GM18507 (cell line): Measurements from ENCODE around the gene DIS3L2.

Experiments used
- DNase-seq: peaks from one replicate; pipeline ENCODE4 v3.0.0; 2011; ENCODE audit warnings: low read depth; ENCODE audit not compliant: insufficient read length; ENCODE audit errors: extremely low spot score
- FAIRE-seq: peaks from 2 replicates; lab custom pipeline; 2011; peaks lifted over from hg19 to GRCh38; lab: Jason Lieb, UNC

Gene DIS3L2, protein sequence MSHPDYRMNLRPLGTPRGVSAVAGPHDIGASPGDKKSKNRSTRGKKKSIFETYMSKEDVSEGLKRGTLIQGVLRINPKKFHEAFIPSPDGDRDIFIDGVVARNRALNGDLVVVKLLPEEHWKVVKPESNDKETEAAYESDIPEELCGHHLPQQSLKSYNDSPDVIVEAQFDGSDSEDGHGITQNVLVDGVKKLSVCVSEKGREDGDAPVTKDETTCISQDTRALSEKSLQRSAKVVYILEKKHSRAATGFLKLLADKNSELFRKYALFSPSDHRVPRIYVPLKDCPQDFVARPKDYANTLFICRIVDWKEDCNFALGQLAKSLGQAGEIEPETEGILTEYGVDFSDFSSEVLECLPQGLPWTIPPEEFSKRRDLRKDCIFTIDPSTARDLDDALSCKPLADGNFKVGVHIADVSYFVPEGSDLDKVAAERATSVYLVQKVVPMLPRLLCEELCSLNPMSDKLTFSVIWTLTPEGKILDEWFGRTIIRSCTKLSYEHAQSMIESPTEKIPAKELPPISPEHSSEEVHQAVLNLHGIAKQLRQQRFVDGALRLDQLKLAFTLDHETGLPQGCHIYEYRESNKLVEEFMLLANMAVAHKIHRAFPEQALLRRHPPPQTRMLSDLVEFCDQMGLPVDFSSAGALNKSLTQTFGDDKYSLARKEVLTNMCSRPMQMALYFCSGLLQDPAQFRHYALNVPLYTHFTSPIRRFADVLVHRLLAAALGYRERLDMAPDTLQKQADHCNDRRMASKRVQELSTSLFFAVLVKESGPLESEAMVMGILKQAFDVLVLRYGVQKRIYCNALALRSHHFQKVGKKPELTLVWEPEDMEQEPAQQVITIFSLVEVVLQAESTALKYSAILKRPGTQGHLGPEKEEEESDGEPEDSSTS

DNA sequence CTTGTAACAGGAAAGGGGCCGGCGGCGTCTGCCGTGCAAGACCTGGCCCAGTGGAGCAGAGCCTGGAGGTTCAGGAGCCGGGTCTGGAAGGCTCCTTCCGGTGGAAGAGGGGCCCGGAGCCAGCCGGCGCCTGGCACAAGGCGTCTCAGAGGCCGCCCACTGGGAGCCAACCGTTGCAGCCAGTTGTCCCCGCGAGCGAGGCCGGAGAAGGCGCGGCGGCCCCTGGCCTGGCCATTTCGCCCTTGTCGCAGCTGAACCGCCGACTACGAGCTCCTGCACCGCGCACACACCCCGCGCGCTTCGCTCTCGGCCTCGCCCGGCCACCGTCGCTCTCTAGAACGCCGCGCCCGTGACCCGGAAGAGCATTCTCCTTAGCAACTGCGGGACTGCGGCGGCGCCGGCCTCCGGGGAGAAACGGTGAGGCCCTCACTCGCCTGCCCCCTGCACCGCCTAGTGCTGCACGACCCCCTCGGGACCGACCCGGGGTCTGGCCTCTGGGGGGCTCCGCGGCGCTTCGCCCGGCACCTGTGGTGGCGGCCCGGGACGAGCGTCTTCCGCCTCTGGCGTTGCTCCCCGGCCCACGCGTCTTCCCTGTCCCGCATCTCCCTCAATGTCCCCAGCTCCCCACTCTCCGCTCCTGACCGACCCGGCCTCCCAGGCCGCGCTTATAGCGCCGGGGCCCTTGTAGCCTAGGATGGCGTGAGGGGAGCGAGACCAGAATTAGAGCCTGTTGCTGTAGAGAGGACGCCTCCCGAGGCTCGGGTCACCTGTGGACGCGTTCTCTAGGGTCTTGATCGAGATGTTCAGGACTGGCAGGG lies at the start of gene DIS3L2:
DIS3L2 (plus strand) TSS at position 365 of the 818 bp plus-strand sequence. CDS start 53,215 bp downstream, outside the sequence.
- peak; percentile 84 for FAIRE-seq
- DNase-seq: peak; percentile 81

DNA sequence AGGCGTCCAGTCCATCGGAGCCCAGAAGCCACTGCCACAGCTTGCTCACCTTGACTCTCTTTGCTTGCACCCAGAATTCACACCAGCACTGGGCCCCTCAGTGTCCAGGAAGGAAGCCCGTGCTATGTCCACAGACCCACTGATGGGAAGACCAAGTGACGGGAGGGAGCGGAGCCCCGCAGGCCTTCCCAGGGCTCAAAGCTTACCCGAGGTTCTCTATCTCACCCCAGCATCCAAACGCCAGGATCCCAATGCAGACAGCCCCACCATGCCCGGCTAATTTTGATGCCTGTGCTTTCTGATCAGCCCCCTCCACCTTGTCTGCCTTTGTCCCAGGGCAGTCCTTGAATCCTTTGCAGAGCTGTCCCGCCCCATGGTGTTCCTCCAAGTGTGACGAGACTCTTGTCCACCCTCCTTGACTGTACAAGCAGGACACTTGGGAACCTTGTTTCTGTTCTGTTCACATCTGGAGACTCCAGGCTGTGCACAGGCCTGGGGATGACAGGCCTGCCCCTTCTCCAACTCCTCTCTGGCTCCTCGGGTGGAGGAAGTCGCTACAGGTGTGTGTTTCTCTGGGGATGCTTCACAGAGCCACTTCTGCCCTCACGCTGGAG lies 47.3 kb upstream of the DIS3L2 start:
- DNase-seq: no peak
- no peak for FAIRE-seq

DNA sequence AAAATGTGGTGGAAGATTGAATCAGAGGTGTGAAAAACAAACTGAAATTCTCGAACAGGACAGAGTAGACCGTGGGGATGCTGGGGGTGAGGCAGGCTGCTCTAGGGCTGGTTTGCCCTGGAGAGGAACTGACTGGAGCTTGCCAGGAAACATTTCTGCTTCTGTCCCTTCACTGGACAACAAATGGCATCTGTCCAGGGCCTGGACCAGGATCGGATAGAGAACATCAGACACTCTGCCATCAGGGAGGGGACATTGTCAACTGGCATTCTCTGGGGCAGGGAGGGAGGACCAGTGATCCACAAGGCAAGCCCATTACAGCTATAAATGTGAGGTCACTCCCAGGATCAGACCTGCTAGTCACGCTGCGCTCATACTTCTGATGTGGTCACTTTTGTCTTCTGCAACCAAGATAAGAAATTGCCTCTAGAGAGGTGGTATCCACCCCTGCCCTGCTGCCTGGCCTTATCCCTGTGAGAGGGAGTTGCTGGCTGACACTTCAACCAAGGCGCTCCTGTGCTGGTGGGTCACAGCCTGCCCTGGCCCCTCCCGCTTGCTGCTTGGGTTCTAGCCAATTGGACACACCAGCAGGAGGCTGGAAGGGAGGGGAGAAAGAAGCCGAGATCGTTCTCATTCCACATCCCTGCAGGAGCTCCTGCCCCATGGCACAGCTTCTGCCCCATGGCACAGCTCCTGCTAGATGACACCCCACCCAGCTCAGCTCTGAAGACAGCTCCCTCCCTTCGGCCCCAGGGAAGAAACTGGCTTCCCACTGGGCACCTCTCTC lies 44.0 kb upstream of the DIS3L2 start:
- DNase-seq (no peak), FAIRE-seq (no peak)

DNA sequence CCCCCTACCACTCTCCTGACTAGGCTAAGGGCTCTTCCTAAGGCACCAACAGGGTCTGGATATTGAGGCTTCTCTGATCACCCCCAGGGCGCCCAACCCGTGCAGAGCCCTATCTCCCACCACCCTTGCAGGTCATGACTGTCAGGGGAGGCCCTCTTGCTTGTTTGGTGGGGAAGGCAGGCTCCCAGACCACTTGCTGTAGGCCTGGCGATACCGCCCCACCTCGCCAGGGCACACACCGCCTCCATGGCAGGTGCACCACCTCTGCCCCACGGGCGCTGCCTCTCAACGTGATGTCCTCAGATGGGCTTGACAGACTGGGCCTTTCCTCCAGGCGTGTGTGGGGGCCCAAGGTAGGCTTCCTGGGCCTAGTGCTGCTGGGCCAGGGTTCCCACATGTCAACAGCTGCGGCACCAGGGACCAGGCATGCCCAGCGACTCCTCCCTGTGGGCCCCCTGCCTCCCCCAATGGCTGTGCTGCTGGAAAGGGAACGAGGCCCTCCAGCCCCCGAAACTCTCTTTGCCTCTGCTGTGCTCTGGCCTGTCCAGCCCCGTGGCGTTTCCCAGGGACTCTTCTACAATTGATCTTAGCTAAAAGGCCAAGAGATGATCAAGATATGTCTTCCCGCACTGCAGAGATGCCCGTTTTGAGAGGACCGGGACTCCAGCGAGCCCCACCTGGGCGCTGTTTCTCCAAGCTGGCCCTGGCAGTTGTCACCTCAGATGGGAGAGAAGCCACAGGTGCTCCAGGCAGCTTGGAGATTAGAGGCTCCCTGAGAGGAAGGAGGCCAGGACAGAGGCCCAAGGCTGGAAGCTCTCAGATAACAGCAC lies 42.8 kb upstream of the DIS3L2 start:
- no peak for FAIRE-seq

DNA sequence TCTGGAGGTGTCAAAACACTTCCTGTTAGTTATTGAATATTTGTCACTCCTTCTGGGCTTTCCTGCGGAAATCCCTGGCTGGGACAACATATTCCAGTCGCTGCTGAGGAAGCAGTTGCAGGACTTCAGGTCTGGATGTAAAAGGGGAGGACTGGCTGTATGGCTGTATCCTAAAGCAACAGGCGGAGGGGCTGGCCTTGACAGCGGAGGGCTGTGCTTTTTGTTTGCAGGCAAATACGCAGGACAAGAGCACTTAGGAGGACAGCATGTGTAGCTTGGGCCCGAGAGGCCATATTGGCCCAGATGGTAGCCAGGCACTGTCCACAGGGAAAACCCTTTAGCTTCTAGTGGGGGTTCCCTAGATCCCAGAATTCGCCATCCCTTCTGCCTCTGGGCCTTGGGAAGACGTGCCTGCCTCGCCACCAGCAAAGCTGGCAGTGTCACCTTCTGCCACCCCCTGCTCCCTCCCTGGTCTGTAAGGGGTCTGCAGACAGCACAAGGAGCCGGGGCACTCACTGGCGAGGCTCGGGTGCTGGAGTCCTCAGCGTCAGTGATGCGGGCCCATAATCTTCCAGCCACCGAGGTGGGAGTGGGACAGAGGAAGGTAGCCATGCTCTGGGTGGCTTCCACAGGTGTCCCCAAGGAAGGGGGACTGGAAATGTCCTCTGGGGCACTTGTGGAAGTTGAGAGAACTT lies 42.0 kb upstream of the DIS3L2 start:
- FAIRE-seq (no peak), DNase-seq (no peak)

More for the DNA sequence above, 42.8 kb upstream of the DIS3L2 start:
- no peak for DNase-seq

DNA sequence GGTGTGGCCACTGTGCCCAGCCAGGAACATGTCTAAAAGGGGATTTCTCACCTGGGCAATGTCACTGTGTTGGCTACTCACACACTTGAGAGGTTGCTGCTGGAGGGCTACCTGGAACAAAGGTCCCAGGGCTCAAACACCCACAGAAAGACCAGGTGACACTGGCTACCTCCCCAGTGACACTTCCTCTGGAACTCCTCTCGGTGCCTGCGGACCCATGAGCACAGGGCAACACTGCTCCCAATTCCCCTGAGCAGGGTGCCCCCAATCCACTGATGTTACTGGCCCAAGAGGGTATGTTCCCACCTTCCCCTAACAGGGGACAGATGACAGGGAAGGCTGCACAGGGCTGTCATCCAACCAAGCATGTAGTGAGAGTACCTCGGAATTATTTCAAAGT lies 41.1 kb upstream of the DIS3L2 start:
- FAIRE-seq (no peak), DNase-seq (no peak)

DNA sequence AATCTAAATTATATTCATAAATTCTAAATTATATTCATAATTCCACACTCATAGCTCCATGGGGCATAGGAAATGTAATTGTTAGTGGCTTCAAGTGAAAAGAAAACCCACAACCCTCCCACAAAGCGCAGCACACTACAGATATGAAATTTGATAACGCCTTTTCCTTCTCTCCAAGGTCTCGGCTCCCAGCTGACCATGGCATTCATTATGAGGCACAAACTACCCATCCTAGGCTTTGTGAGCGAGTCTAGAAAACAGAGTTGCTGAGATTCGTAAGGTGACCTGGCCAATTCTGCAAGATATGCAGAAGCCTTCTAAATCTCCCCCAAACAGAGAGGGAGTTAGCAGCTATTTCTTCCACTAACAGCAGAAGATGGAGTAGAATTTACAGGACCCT lies 40.7 kb upstream of the DIS3L2 start:
- DNase-seq (no peak), FAIRE-seq (no peak)

DNA sequence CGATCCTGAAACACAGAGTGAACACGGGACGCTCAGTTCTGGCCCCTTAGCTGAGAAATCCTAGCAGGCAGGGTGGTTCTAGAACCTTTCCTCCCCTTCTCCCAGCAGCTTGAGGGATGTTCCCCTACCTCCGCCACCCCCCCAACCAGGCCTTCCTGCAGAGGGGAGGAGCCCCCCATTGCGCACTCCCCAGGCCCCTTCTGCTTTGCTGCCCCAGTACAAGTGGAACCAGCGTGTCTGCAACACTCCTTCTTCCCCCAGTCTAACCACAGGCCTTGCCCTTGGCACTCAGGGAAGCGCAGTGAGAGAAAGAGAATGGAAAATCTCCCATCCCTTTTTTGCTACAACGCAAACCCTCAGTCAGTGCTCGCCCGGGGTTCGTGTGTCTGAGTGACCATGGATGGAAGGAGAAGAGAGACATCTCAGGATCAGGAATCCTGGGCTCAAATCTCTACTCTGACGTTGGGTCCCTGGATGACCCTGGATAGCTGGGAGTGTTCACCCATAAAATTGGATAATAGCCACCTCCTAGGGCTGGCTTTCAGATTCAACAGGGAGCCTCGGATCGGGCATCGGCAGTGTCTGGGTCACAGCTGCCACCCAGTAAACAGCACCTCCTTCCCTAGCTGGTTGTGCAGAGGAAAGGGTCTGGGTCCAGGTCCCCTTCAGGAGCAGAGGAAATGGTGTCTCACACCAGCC lies 39.1 kb upstream of the DIS3L2 start:
- no peak for DNase-seq
- no peak for FAIRE-seq

DNA sequence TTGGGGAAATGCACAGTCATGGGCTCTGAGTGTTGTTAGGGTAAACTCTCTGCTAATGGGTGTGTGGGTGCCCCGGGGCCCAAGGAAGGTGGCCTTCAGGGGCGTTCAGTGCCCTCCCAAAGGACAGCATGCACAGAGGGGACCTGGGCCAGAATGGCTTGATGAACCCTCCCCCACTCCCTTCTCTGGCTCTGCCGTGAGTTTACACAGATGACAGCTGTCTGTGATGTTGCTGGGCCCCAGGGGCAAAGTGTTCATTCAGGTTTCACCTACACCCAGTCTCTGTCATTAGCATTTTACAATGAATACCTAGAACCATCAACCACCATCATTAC lies 38.5 kb upstream of the DIS3L2 start:
- DNase-seq (no peak), FAIRE-seq (no peak)

DNA sequence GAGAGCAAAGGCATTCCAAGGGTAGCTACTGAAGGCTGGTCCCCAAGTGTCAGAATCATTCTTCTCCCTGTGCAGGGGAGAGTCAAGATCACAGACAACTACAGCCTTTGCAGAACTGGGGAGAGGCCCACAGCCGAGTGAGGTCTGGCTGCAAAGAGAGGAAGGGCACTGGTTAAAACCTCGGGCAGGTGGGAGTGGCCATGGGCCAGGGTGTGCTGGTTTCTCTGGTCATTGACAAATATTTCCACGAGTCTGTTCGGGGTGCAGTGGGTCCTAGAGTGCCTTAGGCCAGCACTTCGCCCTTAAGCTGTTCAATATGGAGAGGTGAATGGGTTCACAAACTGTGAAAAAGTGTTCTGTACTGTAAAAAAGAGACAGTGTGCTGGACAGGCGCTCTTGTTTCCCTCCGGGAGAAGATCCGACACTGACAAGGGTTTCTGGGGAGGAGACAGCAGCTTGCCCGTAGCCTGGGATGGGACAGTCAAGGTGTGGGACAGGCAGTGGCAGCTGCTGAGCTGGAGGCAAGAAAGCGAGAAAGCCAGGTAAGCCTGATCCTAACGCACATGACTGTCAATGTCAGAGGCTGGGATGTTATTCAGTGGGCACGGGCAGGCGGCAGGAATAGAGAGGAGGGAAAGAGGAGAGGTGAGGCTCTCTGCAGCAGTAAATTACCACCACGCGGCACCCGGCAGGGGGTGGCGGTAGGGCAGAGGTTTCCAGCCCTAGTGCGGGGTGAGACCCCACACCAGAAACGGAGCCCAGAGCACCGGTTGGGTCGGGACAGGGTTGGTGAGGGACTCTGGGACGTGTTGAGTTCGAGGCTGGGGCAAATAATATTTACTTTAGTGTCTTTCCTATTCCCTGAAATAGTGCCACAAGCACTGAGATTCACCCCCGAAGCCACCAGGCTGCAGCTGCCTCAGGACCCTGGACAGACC lies 37.3 kb upstream of the DIS3L2 start:
- FAIRE-seq (no peak), DNase-seq (no peak)

DNA sequence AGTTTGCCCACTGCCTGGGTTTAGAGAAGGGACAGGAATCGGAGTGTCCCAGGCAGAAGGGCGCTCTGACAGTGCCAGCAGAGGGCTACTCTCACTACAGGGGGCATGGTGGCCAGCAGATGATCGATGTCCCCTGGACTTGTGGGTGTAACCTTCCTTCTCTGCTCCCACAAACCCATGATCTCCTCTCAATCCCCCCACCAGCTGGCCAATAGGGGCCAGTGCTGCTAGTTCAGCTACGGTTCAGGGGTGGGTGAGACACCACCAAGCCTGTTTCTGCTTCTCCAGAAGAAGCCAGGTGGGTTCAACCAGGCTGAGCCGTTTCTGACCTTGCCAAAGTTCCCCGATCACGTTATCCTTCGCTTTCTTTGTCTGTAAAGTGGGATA lies 36.6 kb upstream of the DIS3L2 start:
- FAIRE-seq: no peak
- no peak for DNase-seq

DNA sequence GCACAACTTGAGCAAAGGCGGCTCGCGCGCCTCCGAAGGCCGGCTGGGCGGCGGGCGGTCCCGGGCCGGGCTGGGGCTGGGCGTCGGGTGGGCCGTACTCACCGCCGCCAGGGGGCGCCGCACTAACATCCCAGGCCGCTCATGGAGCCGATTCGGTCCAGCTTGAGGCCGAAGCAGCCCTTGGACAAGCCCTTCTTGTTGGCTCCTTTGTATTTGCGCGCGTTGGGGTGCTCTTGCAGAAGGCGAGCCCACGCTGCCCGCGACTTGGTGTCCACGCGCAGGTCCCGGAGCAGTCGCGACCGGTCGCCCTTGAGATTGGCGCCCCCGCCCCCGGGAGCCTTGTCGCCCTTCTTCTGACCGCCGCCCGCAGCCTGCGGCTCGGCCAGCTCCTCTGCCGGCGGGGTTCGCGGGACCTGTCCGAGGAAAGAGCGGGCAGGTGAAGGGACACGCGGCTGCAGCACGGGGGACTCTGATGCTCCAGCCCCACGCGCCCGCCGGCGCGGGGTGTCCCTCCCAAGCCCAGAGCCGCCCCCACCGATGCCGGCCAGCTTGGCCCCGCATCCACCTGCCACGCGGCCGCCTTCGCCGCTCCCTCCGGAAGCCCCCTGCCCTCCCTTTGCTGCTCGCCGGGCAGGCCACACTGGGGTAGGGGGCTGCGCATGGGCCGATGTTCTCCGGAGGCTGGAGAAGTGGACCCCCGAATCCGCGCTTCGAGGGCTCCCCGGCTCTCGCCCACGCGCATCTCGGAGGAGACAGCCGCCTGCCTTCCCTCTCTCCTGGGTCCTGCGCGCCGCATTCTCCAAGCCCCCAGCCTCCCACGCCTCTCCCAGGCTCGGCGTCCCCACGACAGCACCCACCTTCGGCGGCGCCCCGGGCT lies 36.0 kb upstream of the DIS3L2 start:
- FAIRE-seq (peak; percentile 67), DNase-seq (peak; percentile 78)

DNA sequence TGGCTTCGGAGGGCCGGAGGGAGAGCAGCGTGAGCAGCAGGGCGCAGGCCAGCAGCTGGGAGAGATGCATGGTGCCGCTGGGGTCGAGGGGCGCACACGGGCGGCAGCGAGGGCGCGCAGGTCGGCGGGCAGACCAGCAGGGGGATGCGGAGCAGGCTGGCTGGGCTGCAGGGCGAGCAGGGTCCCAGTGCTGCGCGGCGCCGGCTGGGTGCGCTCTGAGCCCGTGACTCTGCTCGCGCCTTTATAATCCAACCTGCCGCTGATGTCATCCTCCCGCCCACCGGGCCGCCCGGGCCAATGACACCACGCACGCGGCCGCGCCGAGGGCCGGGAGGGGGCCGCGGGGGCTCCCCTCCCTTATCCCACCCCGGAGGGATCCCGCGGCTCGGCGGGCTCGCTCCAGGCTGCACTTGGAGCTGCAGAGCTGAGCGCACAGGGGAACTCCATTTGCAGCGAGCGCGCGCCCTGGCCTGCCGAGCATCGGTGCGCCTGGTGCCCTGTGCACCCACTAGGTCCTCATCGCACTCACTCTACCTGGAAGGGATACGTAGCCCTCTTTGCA lies 35.3 kb upstream of the DIS3L2 start, which contains the start of gene NPPC:
NPPC (minus strand) TSS at position 217 of the 562 bp plus-strand sequence; CDS start at position 70, 147 bp downstream.
- DNase-seq (peak; percentile 49), FAIRE-seq (peak; percentile 42)

DNA sequence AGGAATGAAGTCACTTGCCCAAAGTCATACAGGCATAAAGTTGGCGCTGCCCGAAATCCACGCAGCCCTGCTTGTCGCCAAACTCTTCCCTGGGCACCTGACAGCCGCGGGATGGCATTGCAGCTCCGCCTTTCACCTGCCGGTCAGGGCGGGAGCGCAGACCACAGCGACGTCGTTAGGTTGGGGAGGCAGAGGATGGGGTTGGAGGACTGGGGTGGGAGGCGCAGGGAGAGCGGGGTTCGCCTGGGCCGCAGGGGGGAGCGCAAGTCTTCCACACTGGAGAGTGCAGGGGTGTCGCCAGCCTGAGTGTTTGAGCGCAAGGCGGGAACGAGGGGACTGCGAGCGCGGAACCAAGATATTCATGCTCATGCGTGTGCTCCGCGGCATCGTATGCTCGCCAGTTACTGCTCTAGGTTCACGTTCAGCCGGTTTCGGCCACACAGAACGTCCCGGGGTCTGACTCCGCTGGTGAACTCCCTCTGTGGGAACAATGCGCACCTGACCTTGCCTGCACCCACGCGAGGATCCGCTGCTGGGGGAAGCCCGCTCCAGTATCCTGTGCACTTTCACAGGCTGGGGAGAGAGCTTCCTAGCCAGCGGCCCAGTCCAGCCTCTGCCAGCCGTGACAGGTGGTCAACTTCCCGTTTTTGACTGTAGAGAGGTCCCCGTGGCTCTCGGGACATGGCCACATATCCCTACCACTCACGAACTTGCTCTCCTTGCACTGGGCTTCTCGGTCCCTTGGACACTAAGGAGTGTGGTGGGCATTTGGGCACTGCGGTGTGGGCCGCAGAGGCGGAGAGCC lies 34.5 kb upstream of the DIS3L2 start:
- DNase-seq (no peak), FAIRE-seq (no peak)
